Vagina (tissue), 2 donors: ENCODE measurements around the gene CWC15.

Source experiments
- POLR2AphosphoS5 ChIP-seq, 2 donors: sonication (generic); formaldehyde crosslinking; IDR thresholded peaks; one replicate each; pipeline ENCODE4 v1.9.0; 2017; ENCODE audit warnings: antibody characterized with exemption in 2 of 2, mild to moderate bottlenecking in 2 of 2, low read depth in 1 of 2; ENCODE audit not compliant: insufficient read depth in 1 of 2
- TF ChIP-seq, protein P1 (sequence below), 3 experiments: fragments of 450-650 bp in 2 of 3; fragments of 200-600 bp in 1 of 3; sonication (generic) in 1 of 3; IDR thresholded peaks; one replicate each; pipeline ENCODE4 v1.5.1; 2017 to 2019; ENCODE audit warnings: antibody characterized with exemption in 3 of 3, mild to moderate bottlenecking in 2 of 3, moderate library complexity in 2 of 3

DNA sequence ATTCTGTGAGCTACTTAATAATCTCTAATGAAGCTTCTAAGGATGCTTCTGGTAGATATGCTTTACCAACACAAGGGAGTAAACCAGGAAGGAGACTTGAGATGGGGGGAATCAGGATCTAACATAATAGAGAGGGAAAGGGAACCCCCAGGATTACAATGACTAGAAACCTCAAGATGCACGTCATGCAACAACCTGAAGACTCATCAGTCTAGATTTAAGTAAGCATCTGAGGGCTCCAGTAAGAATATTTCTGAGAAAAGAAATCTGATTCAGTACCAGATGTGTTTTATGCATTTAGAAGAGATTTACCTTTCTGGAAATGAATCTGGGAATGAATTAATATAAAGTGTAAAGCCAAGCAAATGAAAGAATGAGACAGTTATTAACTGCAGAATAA is 15.4 kb upstream of the CWC15 start:
- TF ChIP-seq POLR2AphosphoS5 (IDR thresholded peaks at IDR 0.05; ENCODE audit: insufficient read depth in 1 of 2, low read depth in 1 of 2) = no peak
- TF ChIP-seq, protein P1, sequence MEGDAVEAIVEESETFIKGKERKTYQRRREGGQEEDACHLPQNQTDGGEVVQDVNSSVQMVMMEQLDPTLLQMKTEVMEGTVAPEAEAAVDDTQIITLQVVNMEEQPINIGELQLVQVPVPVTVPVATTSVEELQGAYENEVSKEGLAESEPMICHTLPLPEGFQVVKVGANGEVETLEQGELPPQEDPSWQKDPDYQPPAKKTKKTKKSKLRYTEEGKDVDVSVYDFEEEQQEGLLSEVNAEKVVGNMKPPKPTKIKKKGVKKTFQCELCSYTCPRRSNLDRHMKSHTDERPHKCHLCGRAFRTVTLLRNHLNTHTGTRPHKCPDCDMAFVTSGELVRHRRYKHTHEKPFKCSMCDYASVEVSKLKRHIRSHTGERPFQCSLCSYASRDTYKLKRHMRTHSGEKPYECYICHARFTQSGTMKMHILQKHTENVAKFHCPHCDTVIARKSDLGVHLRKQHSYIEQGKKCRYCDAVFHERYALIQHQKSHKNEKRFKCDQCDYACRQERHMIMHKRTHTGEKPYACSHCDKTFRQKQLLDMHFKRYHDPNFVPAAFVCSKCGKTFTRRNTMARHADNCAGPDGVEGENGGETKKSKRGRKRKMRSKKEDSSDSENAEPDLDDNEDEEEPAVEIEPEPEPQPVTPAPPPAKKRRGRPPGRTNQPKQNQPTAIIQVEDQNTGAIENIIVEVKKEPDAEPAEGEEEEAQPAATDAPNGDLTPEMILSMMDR (IDR thresholded peaks at IDR 0.05) = no peak
